WTC11 (cell line): ENCODE data around the gene FAM3C. TPM values are rescaled to one million over a fixed set of nuclear protein-coding genes. Genes with fewer than 3 reads are reported as not detected.

Source experiments
- ATAC-seq: fragments of 200-7000 bp; cut with Tn5 transposase; 2 replicates; pipeline ENCODE4 v1.10.0; 2021; ENCODE audit warnings: mild to moderate bottlenecking, moderate library complexity
- CTCF ChIA-PET: fragments of 300-600 bp; sonication (Branson Sonifier 250); formaldehyde crosslinking; loops from one replicate; lab custom pipeline; 2021; ENCODE audit warnings: antibody characterized with exemption; lab: Charles Lee
- POLR2A ChIA-PET: fragments of 350-600 bp; sonication (Branson Sonifier 250); formaldehyde crosslinking; loops from one replicate; lab custom pipeline; 2021; ENCODE audit warnings: antibody characterized with exemption; lab: Charles Lee
- DNase-seq: peaks from one replicate; pipeline ENCODE4 v3.0.0; 2021; ENCODE audit warnings: low spot score
- H3K27ac Mint-ChIP-seq: 2 replicates; pipeline ENCODE4 v1.8.0; 2021; ENCODE audit warnings: mixed read lengths
- H3K27me3 Mint-ChIP-seq: 2 replicates; pipeline ENCODE4 v1.8.0; 2021; ENCODE audit warnings: low read depth, mild to moderate bottlenecking, moderate library complexity, mixed read lengths
- H3K36me3 Mint-ChIP-seq: 2 replicates; pipeline ENCODE4 v1.8.0; 2021; ENCODE audit warnings: mixed read lengths
- H3K4me1 Mint-ChIP-seq: 2 replicates; pipeline ENCODE4 v1.8.0; 2022; ENCODE audit warnings: mixed read lengths
- H3K4me3 Mint-ChIP-seq: 2 replicates; pipeline ENCODE4 v1.8.0; 2021; ENCODE audit warnings: mild to moderate bottlenecking, moderate library complexity, mixed read lengths
- H3K9me3 Mint-ChIP-seq: 2 replicates; pipeline ENCODE4 v1.8.0; 2021; ENCODE audit warnings: mixed read lengths
- ARID4B ChIP-seq: sonication (generic); formaldehyde crosslinking; IDR thresholded peaks from 2 replicates; pipeline ENCODE4 v1.8.0; 2023; ENCODE audit warnings: missing genetic modification reagents, mild to moderate bottlenecking, borderline replicate concordance
- ATF1 ChIP-seq: sonication (generic); formaldehyde crosslinking; IDR thresholded peaks from 2 replicates; pipeline ENCODE4 v1.8.1; 2023; ENCODE audit warnings: mild to moderate bottlenecking, moderate library complexity, missing genetic modification reagents
- CBFB ChIP-seq: sonication (generic); formaldehyde crosslinking; IDR thresholded peaks from 2 replicates; pipeline ENCODE4 v1.8.1; 2022; ENCODE audit warnings: mild to moderate bottlenecking, low read depth, missing genetic modification reagents
- E2F1 ChIP-seq: sonication (generic); formaldehyde crosslinking; IDR thresholded peaks from 2 replicates; pipeline ENCODE4 v1.8.0; 2022; ENCODE audit warnings: mild to moderate bottlenecking, missing genetic modification reagents
- EMX1 ChIP-seq: fragments of 250-450 bp; sonication (Bioruptor Pico); IDR thresholded peaks from 2 replicates; pipeline ENCODE4 v1.8.0; 2021; ENCODE audit warnings: mild to moderate bottlenecking
- ERG ChIP-seq: fragments of 250-450 bp; sonication (Bioruptor Pico); IDR thresholded peaks from 2 replicates; pipeline ENCODE4 v1.8.0; 2021; ENCODE audit warnings: mild to moderate bottlenecking
- ESRRA ChIP-seq: sonication (generic); formaldehyde crosslinking; IDR thresholded peaks from 2 replicates; pipeline ENCODE4 v1.8.1; 2022; ENCODE audit warnings: mild to moderate bottlenecking, missing genetic modification reagents, borderline replicate concordance
- FOXK1 ChIP-seq: sonication (generic); formaldehyde crosslinking; IDR thresholded peaks from 2 replicates; pipeline ENCODE4 v1.8.0; 2022; ENCODE audit warnings: mild to moderate bottlenecking, moderate library complexity, missing genetic modification reagents
- FOXP1 ChIP-seq: sonication (generic); formaldehyde crosslinking; IDR thresholded peaks from 2 replicates; pipeline ENCODE4 v1.8.0; 2022; ENCODE audit warnings: missing genetic modification reagents, mild to moderate bottlenecking, moderate library complexity, borderline replicate concordance
- GABPB1 ChIP-seq: sonication (generic); formaldehyde crosslinking; IDR thresholded peaks from 2 replicates; pipeline ENCODE4 v1.8.1; 2023; ENCODE audit warnings: mild to moderate bottlenecking, missing genetic modification reagents
- HMGA2 ChIP-seq: fragments of 250-450 bp; sonication (Bioruptor Pico); IDR thresholded peaks from 2 replicates; pipeline ENCODE4 v1.4.0; 2021; ENCODE audit warnings: mild to moderate bottlenecking, moderate library complexity
- KAT7 ChIP-seq: sonication (generic); formaldehyde crosslinking; IDR thresholded peaks from 2 replicates; pipeline ENCODE4 v1.8.1; 2023; ENCODE audit warnings: missing genetic modification reagents, mild to moderate bottlenecking, borderline replicate concordance
- MXD4 ChIP-seq: fragments of 250-450 bp; sonication (Bioruptor Pico); IDR thresholded peaks from 2 replicates; pipeline ENCODE4 v1.8.0; 2021; ENCODE audit warnings: mild to moderate bottlenecking, moderate library complexity, borderline replicate concordance
- MYBL2 ChIP-seq: sonication (generic); formaldehyde crosslinking; IDR thresholded peaks from 2 replicates; pipeline ENCODE4 v1.8.1; 2023; ENCODE audit warnings: mild to moderate bottlenecking, moderate library complexity, missing genetic modification reagents
- NFATC4 ChIP-seq: fragments of 250-450 bp; sonication (Bioruptor Pico); IDR thresholded peaks from 2 replicates; pipeline ENCODE4 v1.9.0; 2021; ENCODE audit warnings: mild to moderate bottlenecking
- NFE2L1 ChIP-seq: sonication (generic); formaldehyde crosslinking; IDR thresholded peaks from 2 replicates; pipeline ENCODE4 v1.8.1; 2023; ENCODE audit warnings: missing genetic modification reagents
- NFYB ChIP-seq: sonication (generic); formaldehyde crosslinking; conservative IDR thresholded peaks from 2 replicates; pipeline ENCODE4 v1.8.0; 2022; ENCODE audit warnings: low read depth, missing genetic modification reagents
- NR1H2 ChIP-seq: sonication (generic); formaldehyde crosslinking; IDR thresholded peaks from 2 replicates; pipeline ENCODE4 v1.9.0; 2021; ENCODE audit warnings: mild to moderate bottlenecking, moderate library complexity, missing genetic modification reagents
- RORB ChIP-seq: fragments of 250-450 bp; sonication (Bioruptor Pico); IDR thresholded peaks from 2 replicates; pipeline ENCODE4 v1.9.0; 2021; ENCODE audit warnings: mild to moderate bottlenecking
- SMAD4 ChIP-seq: sonication (generic); formaldehyde crosslinking; IDR thresholded peaks from 2 replicates; pipeline ENCODE4 v1.8.0; 2022; ENCODE audit warnings: mild to moderate bottlenecking, missing genetic modification reagents
- SP1 ChIP-seq: sonication (generic); formaldehyde crosslinking; conservative IDR thresholded peaks from 2 replicates; pipeline ENCODE4 v1.8.1; 2022; ENCODE audit warnings: missing genetic modification reagents
- USF2 ChIP-seq: sonication (generic); formaldehyde crosslinking; IDR thresholded peaks from 2 replicates; pipeline ENCODE4 v1.8.1; 2023; ENCODE audit warnings: mild to moderate bottlenecking, missing genetic modification reagents, moderate library complexity
- ZMAT4 ChIP-seq: fragments of 250-450 bp; sonication (Bioruptor Pico); IDR thresholded peaks from 2 replicates; pipeline ENCODE4 v1.9.0; 2021; ENCODE audit warnings: mild to moderate bottlenecking
- ZNF121 ChIP-seq: sonication (generic); formaldehyde crosslinking; IDR thresholded peaks from 2 replicates; pipeline ENCODE4 v1.8.0; 2023; ENCODE audit warnings: missing genetic modification reagents
- ZNF219 ChIP-seq: sonication (generic); formaldehyde crosslinking; IDR thresholded peaks from 2 replicates; pipeline ENCODE4 v1.8.0; 2023; ENCODE audit warnings: missing genetic modification reagents, mild to moderate bottlenecking, borderline replicate concordance
- ZNF317 ChIP-seq: sonication (generic); formaldehyde crosslinking; IDR thresholded peaks from 2 replicates; pipeline ENCODE4 v1.8.1; 2023; ENCODE audit warnings: low read depth, mild to moderate bottlenecking, moderate library complexity, missing genetic modification reagents, borderline replicate concordance
- ZNF671 ChIP-seq: fragments of 250-450 bp; sonication (Bioruptor Pico); IDR thresholded peaks from 2 replicates; pipeline ENCODE4 v1.8.0; 2021; ENCODE audit warnings: mild to moderate bottlenecking
- total RNA-seq: library from RNA; stranded (reverse); gene quantifications from 3 replicates; pipeline ENCODE4 v1.2.3, GENCODE V29; 2021

Gene FAM3C
- total RNA-seq, 1 experiment from 2014 or later = 65.7 TPM

GRCh38 chr7:121385800-121386179 lies 10.3 kb downstream of the FAM3C start (continued):
- no peak for TF ChIP-seq RORB (CRISPR knock-in tag)
- TF ChIP-seq, all 79 proteins: peak for 0

GRCh38 chr7:121385056-121385799 lies 10.9 kb downstream of the FAM3C start:
- Mint-ChIP-seq H3K27ac (no peak overlapping the region), H3K27me3 (no peaks in the 10 kb centered on the region), H3K36me3 (peaks cover under 1% of the 10 kb centered on the region; the same call in 1 of the 2 replicates), H3K4me3 (no peak overlapping the region), H3K9me3 (no peaks in the 10 kb centered on the region)
- ChIA-PET CTCF (interaction anchor here (0.9 to 4.9 kb wide), 2 partner anchors 11 to 609 kb away, joined by 3 to 22 read pairs; partner anchors contain the start of gene FAM3C), POLR2A (no interaction called here)
- no peak for ATAC-seq
- TF ChIP-seq NFE2L1 (CRISPR knock-in tag) (no peak), USF2 (CRISPR knock-in tag) (no peak), ERG (CRISPR knock-in tag) (no peak), ZNF671 (no peak), MYBL2 (CRISPR knock-in tag) (no peak), MXD4 (CRISPR knock-in tag) (no peak), SMAD4 (CRISPR knock-in tag) (no peak), NFATC4 (CRISPR knock-in tag) (no peak), NR1H2 (CRISPR knock-in tag) (no peak)
- TF ChIP-seq, all 79 proteins: peak for 0
- no peak for DNase-seq
- H3K4me1 Mint-ChIP-seq = peaks cover 39% of the 10 kb centered on the region

- CTCF ChIA-PET = interaction anchor here (4.9 kb wide), 1 partner anchor 12 kb away, joined by 22 read pairs; the partner anchor contains the start of gene FAM3C
- TF ChIP-seq KAT7 (CRISPR knock-in tag) = no peak
- no peak for TF ChIP-seq HMGA2
- no peak for TF ChIP-seq GABPB1 (CRISPR knock-in tag)
- no peak for TF ChIP-seq EMX1 (CRISPR knock-in tag)
- no peak for TF ChIP-seq ARID4B (CRISPR knock-in tag)
- TF ChIP-seq ATF1 (CRISPR knock-in tag) = no peak
- no peak for TF ChIP-seq E2F1 (CRISPR knock-in tag)
- TF ChIP-seq ZNF121 (CRISPR knock-in tag) = no peak
- TF ChIP-seq FOXK1 (CRISPR knock-in tag) = no peak
- no peak for TF ChIP-seq ESRRA (CRISPR knock-in tag)
- no peak for TF ChIP-seq ZNF317 (CRISPR knock-in tag)
- TF ChIP-seq ZNF219 (CRISPR knock-in tag) = no peak
- TF ChIP-seq RORB (CRISPR knock-in tag) = no peak
- TF ChIP-seq CBFB = no peak
- TF ChIP-seq FOXP1 = no peak
- TF ChIP-seq SP1 (CRISPR knock-in tag) = no peak
- no peak for TF ChIP-seq NFYB (CRISPR knock-in tag)
- TF ChIP-seq ZMAT4 (CRISPR knock-in tag) = no peak
These were observed 11.8 kb downstream of the FAM3C start for GRCh38 chr7:121384265-121384664.

More at GRCh38 chr7:121384265-121384664, 11.8 kb downstream of the FAM3C start:
- ATAC-seq (no peak), DNase-seq (no peak)
- Mint-ChIP-seq H3K4me3 (no peak overlapping the region), H3K36me3 (peaks cover 5% of the 10 kb centered on the region; the same call in 1 of the 2 replicates), H3K27me3 (no peaks in the 10 kb centered on the region), H3K27ac (no peak overlapping the region), H3K4me1 (peaks cover 30% of the 10 kb centered on the region), H3K9me3 (no peaks in the 10 kb centered on the region)
- POLR2A ChIA-PET = no interaction called here
